HG03135 (cell line): ENCODE measurements around the gene GNAL.

Experiments
- ATAC-seq: cut with Tn5 transposase; IDR thresholded peaks from one replicate; pipeline ENCODE4 v1.9.1; 2021; ENCODE audit warnings: mild to moderate bottlenecking, moderate library complexity; ENCODE audit not compliant: unreplicated experiment

GNAL gene

DNA sequence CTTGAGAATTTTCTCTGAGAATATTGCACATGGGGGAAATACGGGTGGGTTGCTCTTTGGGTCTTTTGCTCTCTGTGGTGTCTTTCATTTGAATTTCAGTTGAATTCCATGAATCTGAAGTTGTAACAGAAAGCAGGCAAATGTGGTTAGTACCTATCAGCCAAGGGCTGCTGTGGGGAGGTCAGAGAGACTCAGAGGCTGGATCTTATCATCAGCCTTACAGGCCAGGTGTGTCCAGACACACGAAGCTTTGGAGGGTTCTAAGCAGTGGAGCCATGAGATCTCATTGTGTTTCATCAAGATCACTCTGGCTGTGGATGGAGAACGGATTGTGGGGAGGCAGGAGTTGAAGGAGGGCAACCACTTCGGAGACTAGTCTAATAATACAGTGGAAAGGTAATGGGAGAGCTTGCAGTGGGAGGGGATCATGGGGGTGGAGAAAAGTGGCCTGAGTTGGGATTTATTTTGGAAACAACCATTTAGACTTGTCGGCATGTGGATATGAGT, 68.1 kb downstream of the GNAL start:
- ATAC-seq, result no peak

DNA sequence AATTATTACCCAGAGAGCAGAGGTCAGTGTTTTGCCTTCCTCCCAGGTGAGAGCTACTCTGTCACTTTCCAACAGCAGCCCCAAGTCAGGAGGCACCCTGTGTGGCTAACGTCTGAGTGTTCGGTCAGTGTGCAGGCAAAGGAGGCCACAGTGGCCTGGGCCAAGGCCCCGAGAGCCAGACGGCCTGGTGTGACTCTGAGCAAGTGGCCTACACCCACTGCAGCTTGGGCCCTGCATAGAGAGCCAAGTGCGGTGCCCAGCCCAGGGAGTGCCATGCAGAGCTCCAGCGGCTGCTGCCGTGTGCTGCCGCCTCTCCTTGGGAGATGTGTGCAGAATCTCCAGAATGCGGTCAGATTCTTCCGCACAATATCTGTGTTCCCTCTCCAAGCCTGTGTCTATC, 70.4 kb downstream of the GNAL start:
- no peak for ATAC-seq

DNA sequence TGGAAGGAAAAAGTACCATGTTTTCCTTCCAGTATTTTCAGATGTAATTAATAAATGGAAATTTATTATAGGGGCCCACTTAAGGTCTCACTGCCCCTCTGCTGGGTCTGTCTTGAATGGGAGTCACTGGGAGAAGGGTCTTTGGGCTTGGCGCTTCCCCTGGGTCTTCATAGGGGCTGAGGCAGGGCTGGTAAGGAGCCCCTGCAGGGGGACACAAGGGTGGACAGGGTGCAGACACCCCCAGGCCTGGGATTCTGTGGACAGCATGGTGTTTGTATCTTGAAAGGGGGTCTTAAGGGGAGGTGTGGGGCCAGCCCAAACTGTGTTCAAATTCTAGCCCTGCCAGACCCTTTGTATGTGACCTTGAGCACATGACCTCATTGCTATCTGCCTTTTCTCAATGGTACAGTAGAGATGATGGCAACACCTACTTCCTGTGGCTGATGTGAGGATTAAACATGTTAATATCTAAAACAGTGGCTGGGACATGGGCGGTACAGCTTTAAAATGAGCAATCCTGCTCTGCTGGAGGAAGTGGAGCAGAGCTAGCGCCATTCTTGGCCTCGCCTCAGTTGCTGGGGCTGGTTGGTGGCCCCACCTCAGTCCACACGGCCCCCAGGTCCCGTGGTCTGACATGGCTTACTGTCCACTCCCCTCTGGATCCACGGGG, 71.6 kb downstream of the GNAL start:
- ATAC-seq, result no peak

DNA sequence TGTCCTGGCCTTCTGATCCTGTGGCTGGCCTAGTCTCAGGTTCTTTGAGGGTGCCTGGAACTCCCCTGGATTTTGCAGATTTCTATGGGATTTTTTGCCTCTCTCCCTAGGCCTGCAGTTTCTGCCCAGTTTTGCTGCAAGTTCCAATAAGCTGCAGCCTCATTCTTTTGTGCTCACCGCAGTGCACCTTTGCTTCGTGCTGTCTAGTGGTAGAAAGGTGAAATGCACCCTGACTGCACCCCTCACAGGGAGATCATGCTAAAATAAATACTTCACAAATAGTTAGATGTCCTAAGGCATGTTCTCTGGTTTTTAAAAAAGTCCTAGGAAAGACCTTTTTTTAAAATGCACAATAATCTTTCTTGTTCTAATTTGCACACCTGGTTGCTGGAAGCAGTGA, 72.5 kb downstream of the GNAL start:
- ATAC-seq, result no peak

GRCh38 chr18:11762429-11762828, 73.4 kb downstream of the GNAL start:
- ATAC-seq, result no peak

GRCh38 chr18:11767329-11767728, 78.3 kb downstream of the GNAL start:
- no peak for ATAC-seq

GRCh38 chr18:11767935-11768334, 78.9 kb downstream of the GNAL start:
- ATAC-seq, result no peak

DNA sequence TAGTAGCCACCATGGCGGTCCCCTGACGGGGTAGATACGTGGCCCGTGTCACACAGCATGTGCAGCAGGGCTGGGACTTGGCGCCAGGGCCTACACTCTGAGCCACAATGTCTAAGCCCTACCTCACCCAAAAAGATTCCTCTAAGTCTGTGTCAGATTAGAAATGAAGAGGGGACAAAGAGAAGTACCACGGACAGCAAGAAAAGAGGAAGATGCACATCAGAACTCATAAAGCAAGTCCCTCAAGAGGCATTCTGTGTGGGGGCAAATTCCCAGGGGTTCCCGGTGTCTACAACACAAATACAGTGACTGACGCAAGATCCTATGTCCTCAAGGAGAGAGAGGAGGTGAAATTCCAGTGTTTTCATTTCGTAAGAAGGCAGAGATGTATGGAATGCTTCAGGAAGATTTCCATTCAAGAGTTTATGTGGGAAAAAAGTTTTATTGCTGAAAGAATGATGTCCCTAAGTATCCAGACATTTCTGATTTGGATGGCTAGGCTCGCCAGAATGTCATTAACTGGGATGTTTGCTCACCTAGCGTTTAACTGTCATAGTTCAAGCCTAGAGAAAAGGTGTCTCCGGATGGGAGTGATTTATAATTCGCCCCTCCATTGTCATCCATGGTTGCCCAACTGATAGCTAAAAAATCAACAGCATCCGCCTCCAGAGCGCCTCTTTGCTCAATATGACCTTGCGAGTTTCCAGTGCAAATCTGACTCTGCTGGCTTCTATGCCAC, 86.5 kb downstream of the GNAL start:
- no peak for ATAC-seq

DNA sequence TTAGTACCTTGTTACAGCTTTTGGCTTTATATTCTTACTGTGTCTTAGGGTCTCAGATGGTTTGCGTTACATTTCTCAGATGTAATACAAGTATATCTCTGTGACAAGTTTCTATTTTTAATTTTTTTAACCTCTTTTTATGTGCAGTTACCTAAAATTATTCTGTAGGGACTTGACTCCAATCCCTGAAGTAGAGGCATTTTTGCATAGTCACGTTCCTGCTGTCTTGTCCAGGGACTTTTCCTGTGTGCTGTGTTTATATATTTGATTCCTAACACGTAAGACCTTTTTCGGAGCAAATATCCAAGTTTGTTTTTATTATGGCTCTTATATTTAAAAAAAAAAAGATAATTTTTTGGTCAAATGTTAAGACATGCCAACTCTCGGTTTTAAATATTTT, 91.0 kb downstream of the GNAL start:
- no peak for ATAC-seq

DNA sequence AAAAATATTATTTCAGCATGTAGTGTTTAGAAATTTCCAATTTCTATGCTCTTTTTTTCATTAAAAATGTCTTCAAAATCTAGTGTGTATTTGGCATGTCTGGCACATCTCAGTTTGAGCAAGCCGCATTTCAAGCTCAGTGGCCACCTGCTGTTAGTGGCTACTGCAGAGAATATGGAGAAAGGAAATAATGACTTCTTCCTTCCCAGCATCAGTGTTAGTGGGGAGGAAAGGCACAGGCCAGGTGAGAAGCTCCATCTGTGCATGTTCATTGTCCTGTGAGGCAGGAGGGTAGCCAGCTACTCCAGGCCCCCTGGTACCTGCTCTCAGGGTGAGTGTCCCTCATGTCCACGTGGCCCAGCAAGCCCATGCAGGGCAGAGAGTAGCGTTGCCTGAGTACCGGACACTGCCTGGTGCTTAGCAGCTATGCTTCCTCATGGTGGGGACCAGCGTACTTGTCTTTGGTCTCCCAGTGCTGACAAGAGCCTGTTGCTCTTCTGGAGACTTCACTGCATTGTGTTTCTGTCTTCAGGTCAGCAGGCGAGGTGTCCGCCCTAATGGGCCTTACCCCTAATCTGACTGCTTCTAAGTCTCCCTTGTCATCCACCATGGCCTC, 94.8 kb downstream of the GNAL start:
- no peak for ATAC-seq

DNA sequence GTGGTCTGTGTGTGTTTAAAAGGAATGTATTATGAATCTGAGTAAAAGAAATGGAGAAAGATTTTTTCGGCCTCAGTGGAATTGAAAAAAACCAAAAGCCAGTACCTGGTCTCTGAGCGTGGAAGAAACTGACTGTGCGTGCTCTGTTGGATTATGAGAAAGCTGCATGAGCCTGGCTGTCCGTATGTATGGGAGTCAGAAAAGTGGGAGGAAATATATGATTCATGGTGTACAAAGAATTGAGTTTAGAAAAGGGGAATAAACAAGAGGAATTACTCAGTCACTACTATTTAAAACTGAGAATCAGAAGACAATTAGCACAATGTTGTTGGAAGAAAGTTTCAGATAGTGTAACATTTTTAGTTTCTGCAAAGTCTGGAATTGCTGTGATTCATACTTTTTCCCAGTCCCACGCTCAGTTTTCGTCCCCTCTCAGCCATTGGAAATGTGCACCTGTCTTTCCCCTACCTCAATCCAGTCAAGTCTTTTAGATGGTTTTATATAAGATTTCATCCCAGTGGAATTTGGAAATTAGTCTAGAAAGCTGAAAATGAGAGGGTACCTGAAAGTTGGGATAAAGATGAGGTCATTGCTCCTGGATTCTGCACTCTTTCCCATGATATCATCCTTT, 95.7 kb downstream of the GNAL start:
- ATAC-seq, result no peak

DNA sequence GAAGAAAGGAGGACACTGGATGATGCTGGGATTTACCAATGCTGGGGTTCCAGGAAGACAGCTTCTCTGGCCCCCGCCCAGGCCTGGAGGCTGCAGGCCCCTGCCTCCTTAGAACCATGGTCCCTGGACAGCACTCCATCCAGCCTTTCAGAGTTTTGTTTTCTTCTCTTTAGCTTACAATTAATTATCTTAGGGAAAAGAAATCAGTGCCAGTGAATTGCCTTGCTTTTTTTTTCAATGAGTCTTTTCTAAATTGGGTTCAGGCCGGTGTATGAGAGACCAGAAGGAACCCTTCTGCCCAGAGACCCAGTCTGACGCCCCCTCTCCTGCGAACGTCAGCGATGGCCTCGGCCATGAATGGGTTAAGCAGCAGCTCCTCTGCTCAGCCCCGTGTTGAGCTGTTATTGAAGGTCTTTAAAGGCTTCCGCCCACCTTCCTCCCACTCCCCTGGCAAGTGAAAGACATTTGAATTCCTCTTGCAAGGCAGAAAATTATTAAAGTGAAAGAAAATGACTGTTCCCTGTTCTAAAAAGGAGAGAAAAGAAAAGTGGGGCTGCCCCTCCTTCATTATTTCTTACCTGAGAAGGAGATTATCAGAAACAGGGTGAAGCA, 96.5 kb downstream of the GNAL start:
- no peak for ATAC-seq

DNA sequence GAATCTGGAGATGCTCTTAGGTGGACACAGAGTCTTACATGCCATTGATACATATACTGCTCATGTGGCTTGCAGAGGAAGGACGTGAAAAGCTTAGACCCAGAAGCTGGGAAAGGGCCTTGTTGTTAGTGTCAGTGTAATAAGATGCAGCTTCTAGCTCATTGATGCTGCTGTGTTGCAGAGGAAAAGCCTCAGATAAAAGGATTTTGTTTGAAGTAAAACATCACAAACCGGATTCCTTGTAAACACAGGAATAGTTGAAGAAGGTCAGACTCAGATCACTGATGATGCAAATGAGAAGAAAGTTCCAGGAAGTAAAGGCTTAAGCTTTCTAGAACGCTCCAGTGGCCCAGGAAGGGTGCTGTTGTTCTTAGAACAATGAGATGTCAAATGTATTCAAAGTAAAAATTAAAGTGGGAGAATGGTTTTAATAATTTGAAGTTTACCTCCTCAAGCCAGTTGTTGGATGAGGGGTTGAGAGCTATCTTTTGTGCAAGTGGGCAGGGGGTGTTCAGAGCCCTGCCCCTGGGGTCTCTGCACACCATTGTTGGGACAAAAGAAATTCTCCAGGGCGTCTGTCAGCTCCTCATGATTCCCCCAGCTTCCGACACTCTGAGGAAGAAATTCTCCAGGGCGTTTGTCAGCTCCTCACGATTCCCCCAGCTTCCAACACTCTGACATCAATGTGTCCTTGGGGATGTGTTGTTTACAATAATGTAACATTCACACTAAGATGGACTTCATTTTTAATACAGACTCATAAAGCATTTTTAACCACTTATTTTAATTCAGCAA, 100.8 kb downstream of the GNAL start:
- no peak for ATAC-seq

DNA sequence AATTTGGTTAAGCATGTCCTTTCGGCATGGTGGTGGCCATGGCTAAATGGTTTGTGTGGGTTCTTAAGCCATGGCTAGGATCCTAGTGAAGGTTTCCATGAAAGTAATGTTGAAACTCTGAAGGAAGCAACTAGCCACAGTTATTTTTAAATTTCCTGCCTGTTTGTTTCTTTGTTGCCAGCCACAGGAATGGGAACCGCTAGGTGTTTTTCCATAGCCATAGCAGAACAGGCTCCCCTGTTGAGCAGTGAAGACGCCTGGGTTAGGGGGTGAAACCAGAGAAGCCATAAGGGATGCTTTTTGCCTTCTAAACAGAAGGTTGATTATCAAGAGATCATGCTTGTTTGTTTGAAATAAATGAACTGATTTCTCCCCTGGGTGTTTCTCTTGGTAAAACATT, 102.1 kb downstream of the GNAL start:
- no peak for ATAC-seq

- no peak for ATAC-seq
These were observed 103.6 kb downstream of the GNAL start for GRCh38 chr18:11792632-11793031.

DNA sequence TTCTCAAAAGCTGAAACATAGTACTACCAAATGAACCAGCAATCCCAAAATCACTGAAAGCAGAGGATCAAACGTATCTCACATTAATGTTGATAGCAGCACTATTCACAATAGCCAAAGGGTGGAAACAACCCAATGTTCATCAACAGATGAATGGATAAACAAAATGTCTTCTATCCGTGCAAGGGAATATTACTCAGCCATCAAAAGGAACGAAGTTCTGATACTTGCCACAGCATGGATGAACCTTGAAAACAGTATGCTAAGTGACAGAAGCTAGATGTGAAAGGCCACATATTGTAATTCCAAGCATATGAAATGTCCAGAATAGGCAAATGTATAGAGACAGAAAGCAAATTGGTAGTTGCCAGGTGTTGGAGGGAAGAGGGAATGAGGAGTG, 105.1 kb downstream of the GNAL start:
- ATAC-seq, result no peak

- no peak for ATAC-seq
These were observed 106.9 kb downstream of the GNAL start for GRCh38 chr18:11795916-11796315.

DNA sequence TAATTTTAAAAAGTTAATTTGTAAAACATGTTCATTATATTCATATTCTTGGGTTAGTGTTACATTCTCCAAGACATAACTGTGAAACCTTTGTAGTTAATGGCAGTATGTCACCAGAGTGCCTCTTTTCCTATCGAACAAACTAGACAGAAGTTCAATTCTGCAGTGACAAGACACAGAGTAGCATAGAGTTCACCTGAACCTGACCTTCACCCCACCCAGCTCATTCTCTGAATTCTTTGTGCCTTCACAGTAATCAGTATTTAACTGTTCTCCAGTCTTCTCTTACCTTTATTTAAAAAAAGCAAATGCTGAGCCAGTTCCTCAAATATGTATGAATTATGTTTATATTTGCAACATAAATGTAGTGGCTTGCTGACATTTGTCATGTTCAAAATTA, 109.2 kb downstream of the GNAL start:
- no peak for ATAC-seq

DNA sequence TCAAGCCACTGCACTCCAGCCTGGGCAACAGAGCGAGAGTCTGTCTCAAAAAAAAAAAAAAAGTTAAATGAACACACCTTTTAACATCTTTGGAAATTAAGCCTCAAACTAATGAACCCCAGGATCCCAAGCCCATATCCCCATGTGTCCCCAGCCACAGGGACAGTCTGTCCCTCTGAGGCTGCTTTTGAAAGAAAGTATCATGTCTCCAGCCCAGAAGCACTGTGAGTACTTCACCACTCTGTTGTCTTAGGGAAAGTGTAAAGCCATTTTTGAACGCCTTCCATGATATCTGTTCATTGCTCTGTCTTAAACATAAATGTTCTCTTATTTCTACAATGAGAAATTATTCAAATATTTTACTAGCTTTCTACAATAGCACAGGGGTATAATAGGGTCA, 110.0 kb downstream of the GNAL start:
- ATAC-seq, result no peak

- no peak for ATAC-seq
These were observed 111.7 kb downstream of the GNAL start for GRCh38 chr18:11800566-11801334.
